DOHH2 (cell line): ENCODE results near the gene TBL3.

ENCODE experiments used
- EZH2phosphoT487 ChIP-seq: fragments of 200-600 bp; sonication (generic); IDR thresholded peaks from 2 replicates; pipeline ENCODE4 v1.6.1; 2017; ENCODE audit warnings: borderline replicate concordance, mild to moderate bottlenecking, antibody characterized with exemption, low read length, moderate library complexity, mixed read lengths
- TF ChIP-seq, protein P1 (sequence below): fragments of 200-600 bp; sonication (generic); IDR thresholded peaks from one replicate; pipeline ENCODE4 v1.5.1; 2014; ENCODE audit warnings: antibody characterized with exemption, mild to moderate bottlenecking, low read depth, low read length; ENCODE audit not compliant: poor library complexity, severe bottlenecking

DNA sequence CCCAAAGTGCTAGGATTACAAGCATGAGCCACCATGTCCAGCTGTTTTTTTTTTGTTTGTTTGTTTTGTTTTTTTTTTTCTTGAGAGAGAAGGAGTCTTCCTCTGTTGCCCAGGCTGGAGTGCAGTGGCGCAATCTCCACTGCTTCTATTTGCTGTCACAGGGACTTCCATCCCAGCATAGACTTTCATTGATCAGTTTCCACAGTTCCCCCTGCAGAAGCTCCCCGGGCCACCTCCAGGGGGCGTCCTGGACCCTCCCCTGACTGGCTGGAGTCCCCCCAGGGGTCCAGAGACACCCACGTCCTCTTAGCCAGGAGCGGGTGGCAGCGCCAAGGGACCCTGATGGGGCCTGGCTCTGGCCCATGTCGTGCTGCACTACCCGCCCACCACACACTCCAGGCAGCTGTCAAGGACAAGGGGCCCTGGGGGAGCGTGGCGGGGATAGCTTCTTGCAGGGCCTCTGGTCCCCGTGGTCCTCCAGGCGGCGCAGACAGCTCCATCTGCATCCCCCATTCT, 44.6 kb downstream of the TBL3 start:
- TF ChIP-seq, protein P1, sequence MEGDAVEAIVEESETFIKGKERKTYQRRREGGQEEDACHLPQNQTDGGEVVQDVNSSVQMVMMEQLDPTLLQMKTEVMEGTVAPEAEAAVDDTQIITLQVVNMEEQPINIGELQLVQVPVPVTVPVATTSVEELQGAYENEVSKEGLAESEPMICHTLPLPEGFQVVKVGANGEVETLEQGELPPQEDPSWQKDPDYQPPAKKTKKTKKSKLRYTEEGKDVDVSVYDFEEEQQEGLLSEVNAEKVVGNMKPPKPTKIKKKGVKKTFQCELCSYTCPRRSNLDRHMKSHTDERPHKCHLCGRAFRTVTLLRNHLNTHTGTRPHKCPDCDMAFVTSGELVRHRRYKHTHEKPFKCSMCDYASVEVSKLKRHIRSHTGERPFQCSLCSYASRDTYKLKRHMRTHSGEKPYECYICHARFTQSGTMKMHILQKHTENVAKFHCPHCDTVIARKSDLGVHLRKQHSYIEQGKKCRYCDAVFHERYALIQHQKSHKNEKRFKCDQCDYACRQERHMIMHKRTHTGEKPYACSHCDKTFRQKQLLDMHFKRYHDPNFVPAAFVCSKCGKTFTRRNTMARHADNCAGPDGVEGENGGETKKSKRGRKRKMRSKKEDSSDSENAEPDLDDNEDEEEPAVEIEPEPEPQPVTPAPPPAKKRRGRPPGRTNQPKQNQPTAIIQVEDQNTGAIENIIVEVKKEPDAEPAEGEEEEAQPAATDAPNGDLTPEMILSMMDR = peak; percentile 76
- TF ChIP-seq EZH2phosphoT487 = no peak
